HCT116 (cell line): ENCODE results near the gene ESRRB. TPM values are rescaled to one million over a fixed set of nuclear protein-coding genes. Genes with fewer than 3 reads are reported as not detected.

Experiments
- ATAC-seq: fragments of 200-7000 bp; cut with Tn5 transposase; 2 replicates; pipeline ENCODE4 v1.9.1; 2020; ENCODE audit warnings: mild to moderate bottlenecking, moderate library complexity
- BruUV-seq: library from RNA; stranded (reverse); fragments of 400-500 nt; replicated peaks from 2 replicates; lab custom pipeline; 2021; lab: Mats Ljungman, UMichigan
- CTCF ChIA-PET: fragments of 300-600 bp; sonication (Branson Sonifier 250); formaldehyde crosslinking; loops from one replicate; lab custom pipeline; 2021; ENCODE audit warnings: antibody characterized with exemption; lab: Charles Lee
- POLR2A ChIA-PET: fragments of 300-600, 350-600 bp; sonication (Branson Sonifier 250); formaldehyde crosslinking; loops from one replicate; lab custom pipeline; 2021; ENCODE audit warnings: antibody characterized with exemption; lab: Charles Lee
- RAD21 ChIA-PET, 2 experiments: fragments of 300-600 bp; sonication (Branson Sonifier 250); formaldehyde crosslinking; loops; one replicate each; lab custom pipeline; 2023; ENCODE audit warnings: low total read pairs in 2 of 2; ENCODE audit not compliant: uncharacterized antibody in 2 of 2, unreplicated experiment in 2 of 2, low non-redundant PET in 1 of 2; lab: Charles Lee
- DNase-seq: peaks from one replicate; pipeline ENCODE4 v3.0.0-alpha.2; 2010; ENCODE audit warnings: low read depth, low spot score
- H2AFZ ChIP-seq: fragments of 200-600 bp; shearing (Covaris generic), sonication (generic); 2 replicates; pipeline ENCODE4 v1.6.1; 2017; ENCODE audit warnings: low read depth, mixed run types, mixed read lengths, antibody characterized with exemption, low read length; ENCODE audit not compliant: poor library complexity, severe bottlenecking
- H3K27ac ChIP-seq: 2 replicates; pipeline ENCODE4 v1.5.1; 2012; ENCODE audit warnings: low read depth, low read length
- H3K27me3 ChIP-seq: fragments of 200-600 bp; sonication (generic); 2 replicates; pipeline ENCODE4 v1.6.1; 2016; ENCODE audit warnings: mixed run types, low read length, mixed read lengths; ENCODE audit not compliant: insufficient read depth
- H3K36me3 ChIP-seq, 2 experiments: fragments of 200-500 bp in 1 of 2; fragments of 200-600 bp in 1 of 2; sonication (Bioruptor generic) in 1 of 2; sonication (generic) in 1 of 2; 2 replicates each; pipeline versions ENCODE4 v1.5.1 to v1.6.1; 2014 to 2016; ENCODE audit warnings: low read length in 2 of 2, inconsistent platforms in 1 of 2, mixed read lengths in 1 of 2, mixed run types in 1 of 2; ENCODE audit not compliant: insufficient read depth in 2 of 2, control insufficient read depth in 1 of 2
- H3K4me1 ChIP-seq, 2 experiments: fragments of 200-600 bp in 1 of 2; sonication (generic) in 1 of 2; 2 replicates each; pipeline versions ENCODE4 v1.5.1 to v1.6.1; 2012 to 2017; ENCODE audit warnings: low read length in 2 of 2, inconsistent platforms in 1 of 2, mild to moderate bottlenecking in 1 of 2, mixed read lengths in 1 of 2, mixed run types in 1 of 2, moderate library complexity in 1 of 2; ENCODE audit not compliant: insufficient read depth in 2 of 2, control insufficient read depth in 1 of 2
- H3K4me2 ChIP-seq: fragments of 200-600 bp; sonication (generic); 2 replicates; pipeline ENCODE4 v1.6.1; 2017; ENCODE audit warnings: mixed run types, low read length, mixed read lengths
- H3K4me3 ChIP-seq, 2 experiments: fragments of 200-600 bp in 1 of 2; sonication (generic) in 1 of 2; replicated peaks in 1 of 2; 2 replicates each; pipeline ENCODE4 v1.5.1; 2011 to 2016; ENCODE audit warnings: low read length in 2 of 2, control low read depth in 1 of 2, low read depth in 1 of 2, mild to moderate bottlenecking in 1 of 2, mixed read lengths in 1 of 2, mixed run types in 1 of 2
- H3K79me2 ChIP-seq: fragments of 200-600 bp; sonication (generic); 2 replicates; pipeline ENCODE4 v1.6.1; 2017; ENCODE audit warnings: mild to moderate bottlenecking, mixed run types, low read length, moderate library complexity, mixed read lengths; ENCODE audit not compliant: insufficient read depth
- H3K9ac ChIP-seq: fragments of 200-600 bp; sonication (generic); 2 replicates; pipeline ENCODE4 v1.6.1; 2016; ENCODE audit warnings: low read length, mixed read lengths
- H3K9me2 ChIP-seq: fragments of 200-600 bp; sonication (generic), shearing (Covaris generic); 2 replicates; pipeline ENCODE4 v1.6.1; 2017; ENCODE audit warnings: mixed run types, mild to moderate bottlenecking, moderate library complexity; ENCODE audit not compliant: insufficient read depth
- H3K9me3 ChIP-seq, 2 experiments: fragments of 200-500 bp in 1 of 2; fragments of 200-600 bp in 1 of 2; sonication (Bioruptor generic) in 1 of 2; sonication (generic) in 1 of 2; 2 replicates each; pipeline ENCODE4 v1.6.1; 2014 to 2017; ENCODE audit warnings: low read length in 2 of 2, mixed read lengths in 2 of 2, inconsistent platforms in 1 of 2, low read depth in 1 of 2, mild to moderate bottlenecking in 1 of 2, mixed run types in 1 of 2, moderate library complexity in 1 of 2; ENCODE audit not compliant: control insufficient read depth in 1 of 2, insufficient read depth in 1 of 2
- H4K20me1 ChIP-seq: fragments of 200-600 bp; sonication (generic), shearing (Covaris generic); 2 replicates; pipeline ENCODE4 v1.6.1; 2017; ENCODE audit warnings: mixed run types, mild to moderate bottlenecking, moderate library complexity; ENCODE audit not compliant: insufficient read depth
- CBX3 ChIP-seq: IDR thresholded peaks from 2 replicates; pipeline ENCODE4 v1.6.1; 2012; ENCODE audit warnings: low read depth
- CEBPB ChIP-seq: IDR thresholded peaks from 2 replicates; pipeline ENCODE4 v1.6.1; 2012; ENCODE audit warnings: low read depth
- CTCF ChIP-seq, 3 experiments: fragments of 200-600 bp in 1 of 3; sonication (generic) in 1 of 3; IDR thresholded peaks in 2 of 3; conservative IDR thresholded peaks in 1 of 3; 2 replicates each; pipeline ENCODE4 v1.5.1; 2012 to 2017; ENCODE audit warnings: low read depth in 2 of 3, low read length in 2 of 3, antibody characterized with exemption in 1 of 3, borderline replicate concordance in 1 of 3, control low read depth in 1 of 3, mild to moderate bottlenecking in 1 of 3, mixed read lengths in 1 of 3, mixed run types in 1 of 3, moderate library complexity in 1 of 3; ENCODE audit not compliant: insufficient read depth in 1 of 3
- EGR1 ChIP-seq: IDR thresholded peaks from 2 replicates; pipeline ENCODE4 v1.6.1; 2012; ENCODE audit warnings: low read depth
- ELF1 ChIP-seq: IDR thresholded peaks from 2 replicates; pipeline ENCODE4 v1.6.1; 2012; ENCODE audit warnings: low read depth, borderline replicate concordance
- EZH2 ChIP-seq: fragments of 200-600 bp; sonication (generic); IDR thresholded peaks from 2 replicates; pipeline ENCODE4 v1.6.1; 2017; ENCODE audit warnings: antibody characterized with exemption, mixed run types
- EZH2phosphoT487 ChIP-seq: fragments of 200-600 bp; IDR thresholded peaks from 2 replicates; pipeline ENCODE4 v1.6.1; 2018; ENCODE audit warnings: antibody characterized with exemption, borderline replicate concordance
- JUND ChIP-seq: IDR thresholded peaks from 2 replicates; pipeline ENCODE4 v1.6.1; 2012
- POLR2AphosphoS5 ChIP-seq: IDR thresholded peaks from 2 replicates; pipeline ENCODE4 v1.6.1; 2011; ENCODE audit warnings: mild to moderate bottlenecking, low read depth, low read length, moderate library complexity
- RAD21 ChIP-seq: IDR thresholded peaks from 2 replicates; pipeline ENCODE4 v1.6.1; 2012; ENCODE audit warnings: low read depth, mild to moderate bottlenecking
- SIN3A ChIP-seq: IDR thresholded peaks from 2 replicates; pipeline ENCODE4 v1.6.1; 2012; ENCODE audit warnings: low read depth
- TCF7L2 ChIP-seq: IDR thresholded peaks from 2 replicates; pipeline ENCODE4 v1.7.0; 2011; ENCODE audit warnings: borderline replicate concordance, inconsistent platforms; ENCODE audit not compliant: insufficient read depth, insufficient read length; ENCODE audit errors: extremely low read depth
- YY1 ChIP-seq: IDR thresholded peaks from 2 replicates; pipeline ENCODE4 v1.6.1; 2011; ENCODE audit warnings: low read length, low read depth, moderate library complexity, mild to moderate bottlenecking; ENCODE audit not compliant: insufficient replicate concordance; ENCODE audit errors: extremely low read depth
- ZFX ChIP-seq: fragments of 450-650 bp; IDR thresholded peaks from 2 replicates; pipeline ENCODE4 v1.6.1; 2017
- ZNF274 ChIP-seq: fragments of 200-500 bp; sonication (Bioruptor generic); IDR thresholded peaks from 2 replicates; pipeline ENCODE4 v1.6.1; 2014; ENCODE audit warnings: mild to moderate bottlenecking, low read depth, low read length, inconsistent platforms
- intact Hi-C: fragments of 100-400 bp; cut with micrococcal nuclease; formaldehyde crosslinking; loops from 2 replicates; pipeline ENCODE4 v1.10.0; 2022
- total RNA-seq: library from RNA; stranded (reverse); gene quantifications from one replicate; pipeline ENCODE4 v1.2.1, GENCODE V29; 2021; ENCODE audit not compliant: unreplicated experiment
- TF ChIP-seq, protein P1 (sequence below): IDR thresholded peaks from 2 replicates; pipeline ENCODE4 v1.6.1; 2012
- TF ChIP-seq, protein P2 (sequence below): IDR thresholded peaks from 2 replicates; pipeline ENCODE4 v1.6.1; 2012
- TF ChIP-seq, protein P3 (sequence below): IDR thresholded peaks from 2 replicates; pipeline ENCODE4 v1.6.1; 2011; ENCODE audit warnings: mild to moderate bottlenecking, low read length, moderate library complexity; ENCODE audit not compliant: insufficient replicate concordance; ENCODE audit errors: extremely low read depth

The ESRRB gene
- total RNA-seq, 1 experiment from 2014 or later, result 1.9 TPM

DNA sequence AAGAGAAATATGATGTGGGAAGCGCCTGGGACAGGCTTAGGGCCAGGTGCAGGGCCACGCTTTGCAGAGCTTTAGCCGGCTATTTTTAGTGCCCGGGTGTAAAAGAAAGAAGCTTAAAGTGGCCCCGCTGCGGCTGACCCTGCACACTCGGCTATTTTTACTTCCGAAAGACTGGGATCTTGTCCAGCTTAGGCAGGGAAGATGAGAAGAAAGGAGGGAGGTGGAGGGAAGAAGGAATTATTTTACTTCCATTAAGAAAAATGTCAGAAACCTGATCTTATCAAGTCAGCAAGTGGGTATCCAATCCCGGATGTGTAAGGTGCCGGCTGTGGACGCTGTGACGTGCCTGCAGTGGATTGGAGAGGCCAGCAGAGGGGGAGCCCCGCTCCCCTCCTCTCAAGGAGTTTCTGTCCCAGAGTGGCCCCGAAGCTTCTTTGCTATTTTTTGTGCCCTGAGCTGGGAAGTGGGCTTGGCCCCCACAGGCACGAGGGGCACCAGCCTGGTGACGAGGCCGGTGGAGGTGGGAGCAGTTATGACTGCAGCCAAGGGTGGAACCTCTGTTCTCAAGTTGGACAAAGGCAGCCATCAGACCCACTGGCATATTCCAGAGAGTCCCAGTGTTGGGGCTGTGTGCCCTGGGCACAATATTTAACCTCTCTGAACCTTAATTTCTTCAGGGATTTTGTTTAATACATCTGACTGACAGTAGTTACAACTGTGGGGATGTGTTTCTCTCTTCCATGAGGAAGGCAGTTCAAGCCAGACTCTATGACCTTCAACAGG, 97.7 kb downstream of the ESRRB start:
- Histone ChIP-seq H3K27ac (no peak overlapping the region), H2AFZ (no peak overlapping the region), H3K79me2 (no peaks in the 10 kb centered on the region), H3K9me2 (no peaks in the 10 kb centered on the region), H4K20me1 (no peaks in the 10 kb centered on the region), H3K9ac (no peak overlapping the region), H3K4me2 (no peak overlapping the region), H3K4me3 (no peak overlapping the region), H3K36me3 (no peaks in the 10 kb centered on the region), H3K27me3 (no peaks in the 10 kb centered on the region), H3K9me3 (no peaks in the 10 kb centered on the region), H3K4me1 (no peaks in the 10 kb centered on the region)
- no TSS peak for BruUV-seq
- DNase-seq (no peak), ATAC-seq (no peak)
- CTCF ChIA-PET, result interaction anchor here (0.6 kb wide), 1 partner anchor 98 kb away, joined by 4 read pairs; no protein-coding TSS in a partner anchor
- no peak for TF ChIP-seq EGR1
- no peak for TF ChIP-seq TCF7L2
- TF ChIP-seq CTCF (IDR thresholded peaks at IDR 0.05 in 2 of 3, conservative IDR thresholded peaks at IDR 0.05 in 1 of 3; ENCODE audit: borderline replicate concordance in 1 of 3, insufficient read depth in 1 of 3, low read depth in 2 of 3, low read length in 2 of 3), result no peak
- TF ChIP-seq, protein P1, sequence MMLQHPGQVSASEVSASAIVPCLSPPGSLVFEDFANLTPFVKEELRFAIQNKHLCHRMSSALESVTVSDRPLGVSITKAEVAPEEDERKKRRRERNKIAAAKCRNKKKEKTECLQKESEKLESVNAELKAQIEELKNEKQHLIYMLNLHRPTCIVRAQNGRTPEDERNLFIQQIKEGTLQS, result no peak
- no peak for TF ChIP-seq CEBPB
- TF ChIP-seq ZFX, result no peak
- TF ChIP-seq, protein P2, sequence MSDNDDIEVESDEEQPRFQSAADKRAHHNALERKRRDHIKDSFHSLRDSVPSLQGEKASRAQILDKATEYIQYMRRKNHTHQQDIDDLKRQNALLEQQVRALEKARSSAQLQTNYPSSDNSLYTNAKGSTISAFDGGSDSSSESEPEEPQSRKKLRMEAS, result no peak
- TF ChIP-seq, protein P3, sequence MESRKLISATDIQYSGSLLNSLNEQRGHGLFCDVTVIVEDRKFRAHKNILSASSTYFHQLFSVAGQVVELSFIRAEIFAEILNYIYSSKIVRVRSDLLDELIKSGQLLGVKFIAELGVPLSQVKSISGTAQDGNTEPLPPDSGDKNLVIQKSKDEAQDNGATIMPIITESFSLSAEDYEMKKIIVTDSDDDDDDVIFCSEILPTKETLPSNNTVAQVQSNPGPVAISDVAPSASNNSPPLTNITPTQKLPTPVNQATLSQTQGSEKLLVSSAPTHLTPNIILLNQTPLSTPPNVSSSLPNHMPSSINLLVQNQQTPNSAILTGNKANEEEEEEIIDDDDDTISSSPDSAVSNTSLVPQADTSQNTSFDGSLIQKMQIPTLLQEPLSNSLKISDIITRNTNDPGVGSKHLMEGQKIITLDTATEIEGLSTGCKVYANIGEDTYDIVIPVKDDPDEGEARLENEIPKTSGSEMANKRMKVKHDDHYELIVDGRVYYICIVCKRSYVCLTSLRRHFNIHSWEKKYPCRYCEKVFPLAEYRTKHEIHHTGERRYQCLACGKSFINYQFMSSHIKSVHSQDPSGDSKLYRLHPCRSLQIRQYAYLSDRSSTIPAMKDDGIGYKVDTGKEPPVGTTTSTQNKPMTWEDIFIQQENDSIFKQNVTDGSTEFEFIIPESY, result no peak
- no peak for TF ChIP-seq YY1
- TF ChIP-seq RAD21, result no peak
- TF ChIP-seq EZH2, result no peak
- TF ChIP-seq JUND, result no peak
- no peak for TF ChIP-seq ZNF274
- no peak for TF ChIP-seq CBX3
- no peak for TF ChIP-seq EZH2phosphoT487
- no peak for TF ChIP-seq ELF1
- TF ChIP-seq SIN3A, result no peak
- TF ChIP-seq POLR2AphosphoS5, result no peak
- RAD21 ChIA-PET, result no interaction called here
- intact Hi-C loops, result no loop called here
- POLR2A ChIA-PET, result no interaction called here
